GM23338 (cell line): ENCODE data around the gene NFIA. TPM values are rescaled to one million over a fixed set of nuclear protein-coding genes. Genes with fewer than 3 reads are reported as not detected.

ENCODE experiments used
- ATAC-seq: fragments of 200-7000 bp; cut with Tn5 transposase; 3 replicates; pipeline ENCODE4 v1.9.1; 2020
- DNase-seq: peaks from one replicate; pipeline ENCODE4 v3.0.0-alpha.2; 2015; ENCODE audit warnings: low spot score
- H2AFZ ChIP-seq: fragments of 200-600 bp; sonication (generic); 2 replicates; pipeline ENCODE4 v1.8.0; 2016; ENCODE audit warnings: antibody characterized with exemption, mild to moderate bottlenecking, moderate library complexity
- H3F3A ChIP-seq: fragments of 200-600 bp; sonication (generic); replicated peaks from 2 replicates; pipeline ENCODE4 v1.8.0; 2017; ENCODE audit warnings: antibody characterized with exemption, mixed run types, low read depth
- H3K27ac ChIP-seq: fragments of 200-600 bp; sonication (generic); 2 replicates; pipeline ENCODE4 v1.6.1; 2016; ENCODE audit warnings: low read depth
- H3K27me3 ChIP-seq: fragments of 200-600 bp; sonication (generic); 2 replicates; pipeline ENCODE4 v1.8.0; 2016; ENCODE audit warnings: mild to moderate bottlenecking, mixed run types, moderate library complexity; ENCODE audit not compliant: insufficient read depth
- H3K36me3 ChIP-seq: fragments of 200-600 bp; sonication (generic); 2 replicates; pipeline ENCODE4 v1.8.0; 2016; ENCODE audit warnings: mild to moderate bottlenecking; ENCODE audit not compliant: insufficient read depth
- H3K4me1 ChIP-seq: fragments of 200-600 bp; sonication (generic); 2 replicates; pipeline ENCODE4 v1.8.0; 2016; ENCODE audit warnings: mild to moderate bottlenecking, moderate library complexity; ENCODE audit not compliant: insufficient read depth
- H3K4me2 ChIP-seq: fragments of 200-600 bp; sonication (generic); 2 replicates; pipeline ENCODE4 v1.7.1; 2017; ENCODE audit warnings: mixed run types
- H3K4me3 ChIP-seq: fragments of 200-600 bp; sonication (generic); 2 replicates; pipeline ENCODE4 v1.6.1; 2016; ENCODE audit warnings: mixed run types
- H3K79me2 ChIP-seq: fragments of 200-600 bp; sonication (generic); replicated peaks from 2 replicates; pipeline ENCODE4 v1.8.0; 2017; ENCODE audit warnings: mild to moderate bottlenecking; ENCODE audit not compliant: insufficient read depth
- H3K9me2 ChIP-seq: fragments of 200-600 bp; sonication (generic); 2 replicates; pipeline ENCODE4 v1.8.0; 2017; ENCODE audit not compliant: insufficient read depth
- H4K20me1 ChIP-seq: fragments of 200-600 bp; sonication (generic); replicated peaks from 2 replicates; pipeline ENCODE4 v1.8.0; 2017; ENCODE audit warnings: mild to moderate bottlenecking; ENCODE audit not compliant: insufficient read depth
- H3K27ac Mint-ChIP-seq: 2 replicates; pipeline ENCODE4 v1.8.0; 2020; ENCODE audit warnings: inconsistent platforms, mild to moderate bottlenecking, moderate library complexity, mixed read lengths
- H3K27me3 Mint-ChIP-seq: 3 replicates; pipeline ENCODE4 v1.8.0; 2022; ENCODE audit warnings: low read depth, mild to moderate bottlenecking, moderate library complexity, mixed read lengths, inconsistent platforms; ENCODE audit not compliant: insufficient read depth, poor library complexity
- H3K36me3 Mint-ChIP-seq: 3 replicates; pipeline ENCODE4 v1.8.0; 2021; ENCODE audit warnings: low read depth, mild to moderate bottlenecking, inconsistent platforms, moderate library complexity, mixed read lengths
- H3K4me1 Mint-ChIP-seq: 3 replicates; pipeline ENCODE4 v1.8.0; 2020; ENCODE audit warnings: mild to moderate bottlenecking, inconsistent platforms, mixed read lengths
- H3K4me3 Mint-ChIP-seq: 3 replicates; pipeline ENCODE4 v1.8.0; 2021; ENCODE audit warnings: moderate library complexity, mild to moderate bottlenecking, inconsistent platforms, mixed read lengths
- H3K9me3 Mint-ChIP-seq: 3 replicates; pipeline ENCODE4 v1.8.0; 2020; ENCODE audit warnings: moderate library complexity, mild to moderate bottlenecking, inconsistent platforms, mixed read lengths
- CREB1 ChIP-seq: fragments of 250-450 bp; sonication (Bioruptor Pico); IDR thresholded peaks from 2 replicates; pipeline ENCODE4 v1.5.0; 2020; ENCODE audit warnings: low read depth, mild to moderate bottlenecking, moderate library complexity
- EZH2 ChIP-seq: fragments of 200-600 bp; sonication (generic); IDR thresholded peaks from one replicate; pipeline ENCODE4 v1.8.0; 2017; ENCODE audit warnings: antibody characterized with exemption, mild to moderate bottlenecking, low read depth; ENCODE audit not compliant: unreplicated experiment
- EZH2phosphoT487 ChIP-seq: fragments of 200-600 bp; sonication (generic); IDR thresholded peaks from one replicate; pipeline ENCODE4 v1.8.1; 2018; ENCODE audit warnings: antibody characterized with exemption; ENCODE audit not compliant: unreplicated experiment
- JUNB ChIP-seq: IDR thresholded peaks from one replicate; pipeline ENCODE4 v1.6.1; 2016; ENCODE audit warnings: antibody characterized with exemption; ENCODE audit not compliant: unreplicated experiment
- NANOG ChIP-seq: IDR thresholded peaks from 2 replicates; pipeline ENCODE4 v1.6.1; 2016; ENCODE audit warnings: antibody characterized with exemption, borderline replicate concordance
- POLR2AphosphoS5 ChIP-seq: IDR thresholded peaks from 2 replicates; pipeline ENCODE4 v1.6.1; 2016; ENCODE audit warnings: antibody characterized with exemption, low read depth
- REST ChIP-seq: IDR thresholded peaks from one replicate; pipeline ENCODE4 v1.6.1; 2018; ENCODE audit warnings: antibody characterized with exemption; ENCODE audit not compliant: unreplicated experiment
- STAT1 ChIP-seq: IDR thresholded peaks from one replicate; pipeline ENCODE4 v1.6.1; 2016; ENCODE audit warnings: antibody characterized with exemption; ENCODE audit not compliant: unreplicated experiment
- ZNF114 ChIP-seq: fragments of 250-450 bp; sonication (Bioruptor Pico); IDR thresholded peaks from 2 replicates; pipeline ENCODE4 v1.5.0; 2020; ENCODE audit warnings: mild to moderate bottlenecking, moderate library complexity
- ZNF331 ChIP-seq: fragments of 250-450 bp; sonication (Bioruptor Pico); IDR thresholded peaks from 2 replicates; pipeline ENCODE4 v1.5.0; 2020; ENCODE audit warnings: low read depth, mild to moderate bottlenecking, moderate library complexity
- polyA plus RNA-seq: library from polyadenylated mRNA; unstranded; fragments of >200 nt; fragmentation: Nextera tagmentation; extraction: Ambion mirVana; gene quantifications from 2 replicates; pipeline ENCODE4 v1.2.1, GENCODE V29; 2016
- total RNA-seq: library from RNA; depleted of rRNA; stranded (reverse); fragments of >200 nt; shearing (Covaris generic); gene quantifications from 2 replicates; pipeline ENCODE4 v1.2.3, GENCODE V29; 2014
- TF ChIP-seq, protein P1 (sequence below), 2 experiments: fragments of 200-600 bp in 1 of 2; sonication (generic) in 1 of 2; conservative IDR thresholded peaks; 2 replicates each; pipeline versions ENCODE4 v1.5.1 to v1.6.1; 2016 to 2017; ENCODE audit warnings: antibody characterized with exemption in 2 of 2, low read depth in 2 of 2, mild to moderate bottlenecking in 2 of 2, moderate library complexity in 1 of 2
- TF ChIP-seq, protein P2 (sequence below): fragments of 250-450 bp; sonication (Bioruptor Pico); IDR thresholded peaks from 2 replicates; pipeline ENCODE4 v1.5.0; 2020; ENCODE audit warnings: mild to moderate bottlenecking, moderate library complexity

The NFIA gene
- total and polyA plus RNA-seq, 2 experiments from 2014 or later = 0.97 to 2.3 TPM

GRCh38 chr1:61445269-61445825 lies 363.0 kb downstream of the NFIA start:
- H3K36me3 ChIP-seq = no peaks in the 10 kb centered on the region

More at GRCh38 chr1:61445269-61445825, 363.0 kb downstream of the NFIA start:
- Mint-ChIP-seq H3K9me3 (no peaks in the 10 kb centered on the region), H3K4me1 (peaks cover 27% of the 10 kb centered on the region), H3K36me3 (no peaks in the 10 kb centered on the region), H3K27me3 (peaks cover 1% of the 10 kb centered on the region), H3K27ac (no peak overlapping the region), H3K4me3 (no peak overlapping the region)
- Histone ChIP-seq H3K79me2 (no peaks in the 10 kb centered on the region), H3K4me2 (no peak overlapping the region), H3K27ac (no peak overlapping the region), H3K4me3 (no peak overlapping the region), H2AFZ (peak overlapping the region; percentile 40; the same call in 1 of the 2 replicates), H3F3A (no peaks in the 10 kb centered on the region), H3K4me1 (peaks cover 9% of the 10 kb centered on the region; the same call in 1 of the 2 replicates), H3K9me2 (no peaks in the 10 kb centered on the region), H3K27me3 (no peaks in the 10 kb centered on the region), H4K20me1 (no peaks in the 10 kb centered on the region)
- TF ChIP-seq ZNF331 (CRISPR knock-in tag) = no peak
- no peak for TF ChIP-seq REST
- no peak for TF ChIP-seq EZH2
- TF ChIP-seq, protein P1, sequence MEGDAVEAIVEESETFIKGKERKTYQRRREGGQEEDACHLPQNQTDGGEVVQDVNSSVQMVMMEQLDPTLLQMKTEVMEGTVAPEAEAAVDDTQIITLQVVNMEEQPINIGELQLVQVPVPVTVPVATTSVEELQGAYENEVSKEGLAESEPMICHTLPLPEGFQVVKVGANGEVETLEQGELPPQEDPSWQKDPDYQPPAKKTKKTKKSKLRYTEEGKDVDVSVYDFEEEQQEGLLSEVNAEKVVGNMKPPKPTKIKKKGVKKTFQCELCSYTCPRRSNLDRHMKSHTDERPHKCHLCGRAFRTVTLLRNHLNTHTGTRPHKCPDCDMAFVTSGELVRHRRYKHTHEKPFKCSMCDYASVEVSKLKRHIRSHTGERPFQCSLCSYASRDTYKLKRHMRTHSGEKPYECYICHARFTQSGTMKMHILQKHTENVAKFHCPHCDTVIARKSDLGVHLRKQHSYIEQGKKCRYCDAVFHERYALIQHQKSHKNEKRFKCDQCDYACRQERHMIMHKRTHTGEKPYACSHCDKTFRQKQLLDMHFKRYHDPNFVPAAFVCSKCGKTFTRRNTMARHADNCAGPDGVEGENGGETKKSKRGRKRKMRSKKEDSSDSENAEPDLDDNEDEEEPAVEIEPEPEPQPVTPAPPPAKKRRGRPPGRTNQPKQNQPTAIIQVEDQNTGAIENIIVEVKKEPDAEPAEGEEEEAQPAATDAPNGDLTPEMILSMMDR (conservative IDR thresholded peaks at IDR 0.05; ENCODE audit: low read depth in 2 of 2) = no peak
- no peak for TF ChIP-seq CREB1 (CRISPR knock-in tag)
- TF ChIP-seq, protein P2, sequence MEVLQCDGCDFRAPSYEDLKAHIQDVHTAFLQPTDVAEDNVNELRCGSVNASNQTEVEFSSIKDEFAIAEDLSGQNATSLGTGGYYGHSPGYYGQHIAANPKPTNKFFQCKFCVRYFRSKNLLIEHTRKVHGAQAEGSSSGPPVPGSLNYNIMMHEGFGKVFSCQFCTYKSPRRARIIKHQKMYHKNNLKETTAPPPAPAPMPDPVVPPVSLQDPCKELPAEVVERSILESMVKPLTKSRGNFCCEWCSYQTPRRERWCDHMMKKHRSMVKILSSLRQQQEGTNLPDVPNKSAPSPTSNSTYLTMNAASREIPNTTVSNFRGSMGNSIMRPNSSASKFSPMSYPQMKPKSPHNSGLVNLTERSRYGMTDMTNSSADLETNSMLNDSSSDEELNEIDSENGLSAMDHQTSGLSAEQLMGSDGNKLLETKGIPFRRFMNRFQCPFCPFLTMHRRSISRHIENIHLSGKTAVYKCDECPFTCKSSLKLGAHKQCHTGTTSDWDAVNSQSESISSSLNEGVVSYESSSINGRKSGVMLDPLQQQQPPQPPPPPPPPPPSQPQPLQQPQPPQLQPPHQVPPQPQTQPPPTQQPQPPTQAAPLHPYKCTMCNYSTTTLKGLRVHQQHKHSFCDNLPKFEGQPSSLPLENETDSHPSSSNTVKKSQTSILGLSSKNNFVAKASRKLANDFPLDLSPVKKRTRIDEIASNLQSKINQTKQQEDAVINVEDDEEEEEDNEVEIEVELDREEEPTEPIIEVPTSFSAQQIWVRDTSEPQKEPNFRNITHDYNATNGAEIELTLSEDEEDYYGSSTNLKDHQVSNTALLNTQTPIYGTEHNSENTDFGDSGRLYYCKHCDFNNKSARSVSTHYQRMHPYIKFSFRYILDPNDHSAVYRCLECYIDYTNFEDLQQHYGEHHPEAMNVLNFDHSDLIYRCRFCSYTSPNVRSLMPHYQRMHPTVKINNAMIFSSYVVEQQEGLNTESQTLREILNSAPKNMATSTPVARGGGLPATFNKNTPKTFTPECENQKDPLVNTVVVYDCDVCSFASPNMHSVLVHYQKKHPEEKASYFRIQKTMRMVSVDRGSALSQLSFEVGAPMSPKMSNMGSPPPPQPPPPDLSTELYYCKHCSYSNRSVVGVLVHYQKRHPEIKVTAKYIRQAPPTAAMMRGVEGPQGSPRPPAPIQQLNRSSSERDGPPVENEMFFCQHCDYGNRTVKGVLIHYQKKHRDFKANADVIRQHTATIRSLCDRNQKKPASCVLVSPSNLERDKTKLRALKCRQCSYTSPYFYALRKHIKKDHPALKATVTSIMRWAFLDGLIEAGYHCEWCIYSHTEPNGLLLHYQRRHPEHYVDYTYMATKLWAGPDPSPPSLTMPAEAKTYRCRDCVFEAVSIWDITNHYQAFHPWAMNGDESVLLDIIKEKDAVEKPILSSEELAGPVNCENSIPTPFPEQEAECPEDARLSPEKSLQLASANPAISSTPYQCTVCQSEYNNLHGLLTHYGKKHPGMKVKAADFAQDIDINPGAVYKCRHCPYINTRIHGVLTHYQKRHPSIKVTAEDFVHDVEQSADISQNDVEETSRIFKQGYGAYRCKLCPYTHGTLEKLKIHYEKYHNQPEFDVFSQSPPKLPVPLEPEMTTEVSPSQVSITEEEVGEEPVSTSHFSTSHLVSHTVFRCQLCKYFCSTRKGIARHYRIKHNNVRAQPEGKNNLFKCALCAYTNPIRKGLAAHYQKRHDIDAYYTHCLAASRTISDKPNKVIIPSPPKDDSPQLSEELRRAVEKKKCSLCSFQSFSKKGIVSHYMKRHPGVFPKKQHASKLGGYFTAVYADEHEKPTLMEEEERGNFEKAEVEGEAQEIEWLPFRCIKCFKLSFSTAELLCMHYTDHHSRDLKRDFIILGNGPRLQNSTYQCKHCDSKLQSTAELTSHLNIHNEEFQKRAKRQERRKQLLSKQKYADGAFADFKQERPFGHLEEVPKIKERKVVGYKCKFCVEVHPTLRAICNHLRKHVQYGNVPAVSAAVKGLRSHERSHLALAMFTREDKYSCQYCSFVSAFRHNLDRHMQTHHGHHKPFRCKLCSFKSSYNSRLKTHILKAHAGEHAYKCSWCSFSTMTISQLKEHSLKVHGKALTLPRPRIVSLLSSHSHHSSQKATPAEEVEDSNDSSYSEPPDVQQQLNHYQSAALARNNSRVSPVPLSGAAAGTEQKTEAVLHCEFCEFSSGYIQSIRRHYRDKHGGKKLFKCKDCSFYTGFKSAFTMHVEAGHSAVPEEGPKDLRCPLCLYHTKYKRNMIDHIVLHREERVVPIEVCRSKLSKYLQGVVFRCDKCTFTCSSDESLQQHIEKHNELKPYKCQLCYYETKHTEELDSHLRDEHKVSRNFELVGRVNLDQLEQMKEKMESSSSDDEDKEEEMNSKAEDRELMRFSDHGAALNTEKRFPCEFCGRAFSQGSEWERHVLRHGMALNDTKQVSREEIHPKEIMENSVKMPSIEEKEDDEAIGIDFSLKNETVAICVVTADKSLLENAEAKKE (CRISPR knock-in tag) = no peak
- no peak for TF ChIP-seq NANOG
- no peak for TF ChIP-seq POLR2AphosphoS5
- TF ChIP-seq ZNF114 = no peak
- TF ChIP-seq EZH2phosphoT487 = no peak
- no peak for TF ChIP-seq JUNB
- no peak for TF ChIP-seq STAT1
- no peak for DNase-seq
- ATAC-seq = no peak
